ENCODE results near the gene FBLN2. TPM values are rescaled to one million over a fixed set of nuclear protein-coding genes. Genes with fewer than 3 reads are reported as not detected.

Gene FBLN2
- total RNA-seq, 1 donor: 0.73 TPM

- Histone ChIP-seq H3K9me3 (ENCODE audit: low read depth, low read length) (no peaks in the 10 kb centered on the region), H3K4me1 (ENCODE audit: insufficient read depth, low read length) (no peaks in the 10 kb centered on the region), H3K4me3 (ENCODE audit: low read length) (no peak overlapping the region)
These were observed 66.1 kb downstream of the FBLN2 start for GRCh38 chr3:13615019-13615528.

GRCh38 chr3:13616359-13616758, 67.4 kb downstream of the FBLN2 start:
- Histone ChIP-seq H3K9me3 (ENCODE audit: low read depth, low read length) (no peaks in the 10 kb centered on the region), H3K4me3 (ENCODE audit: low read length) (no peak overlapping the region), H3K4me1 (ENCODE audit: insufficient read depth, low read length) (no peaks in the 10 kb centered on the region), H3K27me3 (ENCODE audit: insufficient read depth, low read length) (no peaks in the 10 kb centered on the region)

More at GRCh38 chr3:13615019-13615528, 66.1 kb downstream of the FBLN2 start:
- H3K27me3 ChIP-seq (ENCODE audit: insufficient read depth, low read length): no peaks in the 10 kb centered on the region

GRCh38 chr3:13617097-13617738, 68.3 kb downstream of the FBLN2 start:
- no peaks in the 10 kb centered on the region for H3K4me1 ChIP-seq (ENCODE audit: insufficient read depth, low read length)
- H3K9me3 ChIP-seq (ENCODE audit: low read depth, low read length): no peaks in the 10 kb centered on the region
- H3K27me3 ChIP-seq (ENCODE audit: insufficient read depth, low read length): no peaks in the 10 kb centered on the region
- no peak overlapping the region for H3K4me3 ChIP-seq (ENCODE audit: low read length)

- Histone ChIP-seq H3K4me1 (ENCODE audit: insufficient read depth, low read length) (no peaks in the 10 kb centered on the region), H3K27me3 (ENCODE audit: insufficient read depth, low read length) (no peaks in the 10 kb centered on the region), H3K4me3 (ENCODE audit: low read length) (no peak overlapping the region), H3K9me3 (ENCODE audit: low read depth, low read length) (no peaks in the 10 kb centered on the region)
These were observed 69.1 kb downstream of the FBLN2 start for GRCh38 chr3:13617981-13618380.

GRCh38 chr3:13618836-13619235, 69.9 kb downstream of the FBLN2 start:
- no peak overlapping the region for H3K4me3 ChIP-seq (ENCODE audit: low read length)
- no peaks in the 10 kb centered on the region for H3K4me1 ChIP-seq (ENCODE audit: insufficient read depth, low read length)
- no peaks in the 10 kb centered on the region for H3K27me3 ChIP-seq (ENCODE audit: insufficient read depth, low read length)
- H3K9me3 ChIP-seq (ENCODE audit: low read depth, low read length): no peaks in the 10 kb centered on the region

GRCh38 chr3:13619661-13620230, 70.8 kb downstream of the FBLN2 start:
- no peak overlapping the region for H3K4me3 ChIP-seq (ENCODE audit: low read length)
- H3K9me3 ChIP-seq (ENCODE audit: low read depth, low read length): no peaks in the 10 kb centered on the region
- no peaks in the 10 kb centered on the region for H3K27me3 ChIP-seq (ENCODE audit: insufficient read depth, low read length)
- no peaks in the 10 kb centered on the region for H3K4me1 ChIP-seq (ENCODE audit: insufficient read depth, low read length)

GRCh38 chr3:13620281-13620680, 71.4 kb downstream of the FBLN2 start:
- Histone ChIP-seq H3K9me3 (ENCODE audit: low read depth, low read length) (no peaks in the 10 kb centered on the region), H3K4me3 (ENCODE audit: low read length) (no peak overlapping the region), H3K4me1 (ENCODE audit: insufficient read depth, low read length) (no peaks in the 10 kb centered on the region), H3K27me3 (ENCODE audit: insufficient read depth, low read length) (no peaks in the 10 kb centered on the region)

GRCh38 chr3:13620776-13621365, 71.9 kb downstream of the FBLN2 start:
- Histone ChIP-seq H3K4me1 (ENCODE audit: insufficient read depth, low read length) (no peaks in the 10 kb centered on the region), H3K9me3 (ENCODE audit: low read depth, low read length) (no peaks in the 10 kb centered on the region), H3K27me3 (ENCODE audit: insufficient read depth, low read length) (no peaks in the 10 kb centered on the region), H3K4me3 (ENCODE audit: low read length) (no peak overlapping the region)

GRCh38 chr3:13621381-13622221, 72.7 kb downstream of the FBLN2 start:
- Histone ChIP-seq H3K4me1 (ENCODE audit: insufficient read depth, low read length) (no peaks in the 10 kb centered on the region), H3K9me3 (ENCODE audit: low read depth, low read length) (no peaks in the 10 kb centered on the region), H3K4me3 (ENCODE audit: low read length) (no peak overlapping the region), H3K27me3 (ENCODE audit: insufficient read depth, low read length) (no peaks in the 10 kb centered on the region)

- Histone ChIP-seq H3K4me3 (ENCODE audit: low read length) (no peak overlapping the region), H3K9me3 (ENCODE audit: low read depth, low read length) (no peaks in the 10 kb centered on the region), H3K27me3 (ENCODE audit: insufficient read depth, low read length) (no peaks in the 10 kb centered on the region)
These were observed 73.4 kb downstream of the FBLN2 start for GRCh38 chr3:13622356-13622755.

GRCh38 chr3:13623101-13623654, 74.3 kb downstream of the FBLN2 start:
- Histone ChIP-seq H3K4me1 (ENCODE audit: insufficient read depth, low read length) (no peaks in the 10 kb centered on the region), H3K4me3 (ENCODE audit: low read length) (no peak overlapping the region), H3K27me3 (ENCODE audit: insufficient read depth, low read length) (no peaks in the 10 kb centered on the region), H3K9me3 (ENCODE audit: low read depth, low read length) (no peaks in the 10 kb centered on the region)

More at GRCh38 chr3:13622356-13622755, 73.4 kb downstream of the FBLN2 start:
- H3K4me1 ChIP-seq (ENCODE audit: insufficient read depth, low read length): no peaks in the 10 kb centered on the region

- Histone ChIP-seq H3K27me3 (ENCODE audit: insufficient read depth, low read length) (no peaks in the 10 kb centered on the region), H3K4me1 (ENCODE audit: insufficient read depth, low read length) (no peaks in the 10 kb centered on the region), H3K9me3 (ENCODE audit: low read depth, low read length) (no peaks in the 10 kb centered on the region), H3K4me3 (ENCODE audit: low read length) (no peak overlapping the region)
These were observed 75.1 kb downstream of the FBLN2 start for GRCh38 chr3:13624021-13624420.

- Histone ChIP-seq H3K4me3 (ENCODE audit: low read length) (no peak overlapping the region), H3K4me1 (ENCODE audit: insufficient read depth, low read length) (no peaks in the 10 kb centered on the region), H3K9me3 (ENCODE audit: low read depth, low read length) (no peaks in the 10 kb centered on the region), H3K27me3 (ENCODE audit: insufficient read depth, low read length) (no peaks in the 10 kb centered on the region)
These were observed 75.8 kb downstream of the FBLN2 start for GRCh38 chr3:13624671-13625125.

- no peaks in the 10 kb centered on the region for H3K4me1 ChIP-seq (ENCODE audit: insufficient read depth, low read length)
- H3K27me3 ChIP-seq (ENCODE audit: insufficient read depth, low read length): no peaks in the 10 kb centered on the region
- H3K4me3 ChIP-seq (ENCODE audit: low read length): no peak overlapping the region
- H3K9me3 ChIP-seq (ENCODE audit: low read depth, low read length): no peaks in the 10 kb centered on the region
These were observed 77.5 kb downstream of the FBLN2 start for GRCh38 chr3:13626396-13626795.

Data from mononuclear cell (primary cell).